AG20443 (cell line): ENCODE data around the gene RRP1.
A peak's percentile ranks its signal among the peaks of the same experiment; 100 is the strongest.

ENCODE experiments used
- DNase-seq: peaks from one replicate; pipeline ENCODE4 v3.0.0; 2012; ENCODE audit warnings: low spot score, mixed read lengths

The RRP1 gene

GRCh38 chr21:43758811-43759210 is 30.6 kb upstream of the RRP1 start:
- DNase-seq, result no peak

- no peak for DNase-seq
Measured at GRCh38 chr21:43759651-43760050, 29.7 kb upstream of the RRP1 start.

- no peak for DNase-seq
Measured at GRCh38 chr21:43760391-43760958, 28.9 kb upstream of the RRP1 start.

- DNase-seq, result no peak
Measured at GRCh38 chr21:43761886-43762285, 27.5 kb upstream of the RRP1 start.

- no peak for DNase-seq
Measured at GRCh38 chr21:43762303-43763128, 26.9 kb upstream of the RRP1 start.

GRCh38 chr21:43763901-43764523 is 25.4 kb upstream of the RRP1 start:
- DNase-seq, result no peak

GRCh38 chr21:43764576-43765495 is 24.5 kb upstream of the RRP1 start:
- DNase-seq, result no peak

- no peak for DNase-seq
Measured at GRCh38 chr21:43766734-43767497, 22.5 kb upstream of the RRP1 start.

- no peak for DNase-seq
Measured at GRCh38 chr21:43767498-43767983, 21.8 kb upstream of the RRP1 start.

GRCh38 chr21:43767984-43768867 is 21.2 kb upstream of the RRP1 start:
- peak; percentile 82 for DNase-seq

- DNase-seq, result no peak
Measured at GRCh38 chr21:43768868-43769167, 20.6 kb upstream of the RRP1 start.

GRCh38 chr21:43769325-43769958 is 19.9 kb upstream of the RRP1 start:
- DNase-seq, result no peak

GRCh38 chr21:43770066-43770655 is 19.2 kb upstream of the RRP1 start:
- no peak for DNase-seq

- no peak for DNase-seq
Measured at GRCh38 chr21:43771199-43771675, 18.1 kb upstream of the RRP1 start.

GRCh38 chr21:43771698-43772424 is 17.5 kb upstream of the RRP1 start:
- DNase-seq, result no peak

- DNase-seq, result no peak
Measured at GRCh38 chr21:43772425-43772821, 17.0 kb upstream of the RRP1 start.

GRCh38 chr21:43774163-43774562 is 15.2 kb upstream of the RRP1 start:
- no peak for DNase-seq

GRCh38 chr21:43775190-43775589 is 14.2 kb upstream of the RRP1 start:
- DNase-seq, result no peak
